Gastrocnemius medialis (tissue), 4 donors: ENCODE measurements around the gene XPO5.

Experiments used
- CTCF ChIP-seq, 5 experiments: fragments of 450-650 bp in 3 of 5; fragments of 200-600 bp in 2 of 5; sonication (generic) in 2 of 5; IDR thresholded peaks in 4 of 5; conservative IDR thresholded peaks in 1 of 5; 1 replicate in 4 of 5; 2 replicates in 1 of 5; pipeline ENCODE4 v1.5.1; 2016 to 2019; ENCODE audit warnings: antibody characterized with exemption in 5 of 5, mild to moderate bottlenecking in 3 of 5, moderate library complexity in 3 of 5
- POLR2A ChIP-seq, 2 donors: fragments of 450-650 bp; IDR thresholded peaks; one replicate each; pipeline ENCODE4 v1.6.1; 2017; ENCODE audit warnings: antibody characterized with exemption in 2 of 2, mild to moderate bottlenecking in 2 of 2, moderate library complexity in 2 of 2

- TF ChIP-seq POLR2A (IDR thresholded peaks at IDR 0.05), result no peak
- TF ChIP-seq CTCF (IDR thresholded peaks at IDR 0.05 in 4 of 5, conservative IDR thresholded peaks at IDR 0.05 in 1 of 5), result no peak
Observed at GRCh38 chr6:43524483-43524961, 51.3 kb downstream of the XPO5 start.
